ENCODE measurements around the gene TEN1.

The TEN1 gene

DNA sequence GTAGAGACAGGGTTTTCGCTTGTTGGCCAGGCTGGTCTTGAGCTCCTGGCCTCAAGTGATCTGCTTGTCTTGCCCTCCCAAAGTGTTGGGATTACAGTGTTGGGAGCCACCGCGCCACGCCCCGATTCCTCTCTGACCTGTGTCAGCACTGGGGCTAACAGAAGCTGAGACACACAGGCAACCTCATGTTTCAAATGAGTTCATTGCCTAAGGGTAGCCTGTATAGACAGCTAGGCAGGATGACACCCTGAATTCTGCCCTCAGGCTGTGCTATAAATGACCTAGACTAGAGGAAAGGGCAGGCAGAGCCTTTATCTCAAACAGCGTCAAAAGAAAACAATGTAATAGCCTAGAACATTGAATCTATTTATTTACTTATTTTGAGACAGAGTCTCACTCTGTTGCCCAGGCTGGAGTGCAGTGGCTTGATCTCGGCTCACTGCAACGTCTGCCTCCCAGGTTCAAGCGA lies 19.3 kb downstream of the TEN1 start:
- no peak overlapping the region for H3K27ac ChIP-seq (ENCODE audit: low read depth, low read length)
- H3K27me3 ChIP-seq (ENCODE audit: insufficient read depth, low read length): no peaks in the 10 kb centered on the region
- peaks cover 17% of the 10 kb centered on the region for H3K36me3 ChIP-seq (ENCODE audit: insufficient read depth, low read length)
- no peaks in the 10 kb centered on the region for H3K4me1 ChIP-seq (ENCODE audit: insufficient read depth, low read length)
- H3K9ac ChIP-seq (ENCODE audit: low read depth, low read length): no peak overlapping the region
- 96% methylated on average over 9 of the region's 9 CpGs for WGBS
- no peak overlapping the region for H3K4me3 ChIP-seq (ENCODE audit: low read length)
- no peaks in the 10 kb centered on the region for H3K9me3 ChIP-seq (ENCODE audit: insufficient read depth, low read depth, low read length)

DNA sequence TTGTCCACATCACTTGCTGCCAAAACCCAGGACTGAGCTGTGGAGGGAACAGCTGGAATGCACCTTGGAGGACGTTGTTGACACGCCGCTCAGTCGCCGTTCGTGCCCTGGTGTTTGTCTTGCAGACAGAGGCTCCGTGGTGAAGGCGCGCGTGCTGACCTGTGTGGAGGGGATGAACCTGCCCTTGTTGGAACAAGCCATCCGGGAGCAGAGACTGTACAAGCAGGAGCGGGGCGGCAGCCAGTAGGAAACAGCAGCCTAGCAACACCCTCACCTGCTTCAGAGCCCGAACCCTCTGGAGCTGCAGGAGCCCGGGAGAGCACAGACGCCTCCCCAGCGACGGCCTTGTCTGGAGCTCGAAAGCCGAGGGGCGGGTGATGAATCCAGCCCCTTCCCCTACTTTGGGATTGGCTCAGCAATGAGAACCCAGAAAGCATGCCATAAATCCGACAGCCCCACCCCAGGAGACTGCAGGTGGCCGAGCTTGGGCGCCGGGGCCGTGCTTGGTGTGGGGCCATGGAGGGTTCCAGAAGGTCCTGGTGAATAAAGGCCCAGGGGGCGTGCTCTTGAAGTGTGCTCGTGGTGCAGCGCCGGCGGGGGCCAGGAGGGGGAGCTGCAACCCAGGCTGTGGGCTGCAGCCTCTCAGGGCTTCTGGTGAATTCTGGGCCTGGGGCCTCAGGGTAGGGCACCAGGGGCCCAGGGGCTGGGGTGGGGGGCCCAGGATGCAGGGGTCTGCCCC lies 21.1 kb downstream of the TEN1 start:
- H3K4me3 ChIP-seq (ENCODE audit: low read length): no peak overlapping the region
- 75% methylated on average over 31 of the region's 31 CpGs for WGBS
- peaks cover 16% of the 10 kb centered on the region for H3K36me3 ChIP-seq (ENCODE audit: insufficient read depth, low read length)
- H3K9ac ChIP-seq (ENCODE audit: low read depth, low read length): no peak overlapping the region
- H3K27ac ChIP-seq (ENCODE audit: low read depth, low read length): no peak overlapping the region; the same call in 1 of the 2 replicates
- H3K27me3 ChIP-seq (ENCODE audit: insufficient read depth, low read length): no peaks in the 10 kb centered on the region
- no peaks in the 10 kb centered on the region for H3K4me1 ChIP-seq (ENCODE audit: insufficient read depth, low read length)
- no peaks in the 10 kb centered on the region for H3K9me3 ChIP-seq (ENCODE audit: insufficient read depth, low read depth, low read length)

GRCh38 chr17:76000755-76001521 lies 21.9 kb downstream of the TEN1 start, which contains the start of gene CDK3:
CDK3 (plus strand) TSS chr17:76000855; CDS start chr17:76001426, 571 bp downstream.
- Histone ChIP-seq H3K9me3 (ENCODE audit: insufficient read depth, low read depth, low read length) (no peaks in the 10 kb centered on the region), H3K9ac (ENCODE audit: low read depth, low read length) (no peak within 1 kb of the TSS), H3K27me3 (ENCODE audit: insufficient read depth, low read length) (no peaks in the 10 kb centered on the region), H3K36me3 (ENCODE audit: insufficient read depth, low read length) (peaks cover 14% of the 10 kb centered on the region), H3K4me1 (ENCODE audit: insufficient read depth, low read length) (no peaks in the 10 kb centered on the region), H3K27ac (ENCODE audit: low read depth, low read length) (no peak within 1 kb of the TSS; the same call in 1 of the 2 replicates), H3K4me3 (ENCODE audit: low read length) (no peak within 1 kb of the TSS)
- 90% methylated on average over 21 of the region's 21 CpGs for WGBS

DNA sequence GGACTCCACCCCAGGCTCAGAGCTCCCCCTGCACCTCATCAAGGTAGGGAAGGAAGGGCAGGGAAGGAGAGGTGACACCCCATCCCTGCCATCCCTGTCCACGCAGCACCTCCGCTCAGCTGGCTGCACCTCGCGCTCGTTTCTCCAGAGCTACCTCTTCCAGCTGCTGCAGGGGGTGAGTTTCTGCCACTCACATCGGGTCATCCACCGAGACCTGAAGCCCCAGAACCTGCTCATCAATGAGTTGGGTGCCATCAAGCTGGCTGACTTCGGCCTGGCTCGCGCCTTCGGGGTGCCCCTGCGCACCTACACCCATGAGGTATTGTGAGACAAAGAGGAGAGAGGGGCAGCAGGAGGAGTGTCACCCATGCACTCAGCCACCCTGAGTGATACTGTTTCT lies 23.1 kb downstream of the TEN1 start:
- H3K4me1 ChIP-seq (ENCODE audit: insufficient read depth, low read length): no peaks in the 10 kb centered on the region
- H3K36me3 ChIP-seq (ENCODE audit: insufficient read depth, low read length): peaks cover 14% of the 10 kb centered on the region
- no peaks in the 10 kb centered on the region for H3K27me3 ChIP-seq (ENCODE audit: insufficient read depth, low read length)
- no peak overlapping the region for H3K4me3 ChIP-seq (ENCODE audit: low read length)
- H3K9me3 ChIP-seq (ENCODE audit: insufficient read depth, low read depth, low read length): no peaks in the 10 kb centered on the region
- no peak overlapping the region for H3K9ac ChIP-seq (ENCODE audit: low read depth, low read length)
- no peak overlapping the region for H3K27ac ChIP-seq (ENCODE audit: low read depth, low read length)
- 96% methylated on average over 12 of the region's 12 CpGs for WGBS

DNA sequence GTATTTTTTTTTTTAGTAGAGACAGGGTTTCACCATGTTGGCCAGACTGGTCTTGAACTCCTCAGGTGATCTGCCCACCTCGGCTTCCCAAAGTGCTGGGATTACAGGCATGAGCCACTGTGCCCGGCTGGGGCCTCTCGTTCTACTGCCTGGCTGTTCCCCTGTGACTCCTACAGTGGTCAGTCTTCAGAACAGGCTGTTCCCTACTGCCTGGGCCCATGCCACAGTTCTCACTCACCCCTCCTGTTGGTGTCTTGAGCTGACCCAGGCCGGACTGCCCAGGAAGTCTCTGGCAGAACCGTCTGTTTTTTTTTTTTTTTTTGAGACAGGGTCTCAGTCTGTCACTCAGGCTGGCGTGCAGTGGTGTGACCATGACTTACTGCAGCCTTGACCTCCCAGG lies 24.9 kb downstream of the TEN1 start:
- Histone ChIP-seq H3K27me3 (ENCODE audit: insufficient read depth, low read length) (no peaks in the 10 kb centered on the region), H3K9ac (ENCODE audit: low read depth, low read length) (no peak overlapping the region), H3K4me1 (ENCODE audit: insufficient read depth, low read length) (no peaks in the 10 kb centered on the region), H3K9me3 (ENCODE audit: insufficient read depth, low read depth, low read length) (no peaks in the 10 kb centered on the region), H3K4me3 (ENCODE audit: low read length) (no peak overlapping the region), H3K27ac (ENCODE audit: low read depth, low read length) (no peak overlapping the region), H3K36me3 (ENCODE audit: insufficient read depth, low read length) (peaks cover 14% of the 10 kb centered on the region)
- 96% methylated on average over 6 of the region's 6 CpGs for WGBS

- Histone ChIP-seq H3K4me3 (ENCODE audit: low read length) (no peak overlapping the region), H3K9me3 (ENCODE audit: insufficient read depth, low read depth, low read length) (no peaks in the 10 kb centered on the region), H3K27ac (ENCODE audit: low read depth, low read length) (no peak overlapping the region), H3K4me1 (ENCODE audit: insufficient read depth, low read length) (no peaks in the 10 kb centered on the region), H3K36me3 (ENCODE audit: insufficient read depth, low read length) (peaks cover 14% of the 10 kb centered on the region), H3K9ac (ENCODE audit: low read depth, low read length) (no peak overlapping the region), H3K27me3 (ENCODE audit: insufficient read depth, low read length) (no peaks in the 10 kb centered on the region)
- 82% methylated on average over 8 of the region's 8 CpGs for WGBS
Observed at GRCh38 chr17:76004750-76005262, 25.8 kb downstream of the TEN1 start.

GRCh38 chr17:76005263-76006149 lies 26.5 kb downstream of the TEN1 start:
- Histone ChIP-seq H3K9me3 (ENCODE audit: insufficient read depth, low read depth, low read length) (no peaks in the 10 kb centered on the region), H3K27me3 (ENCODE audit: insufficient read depth, low read length) (no peaks in the 10 kb centered on the region), H3K9ac (ENCODE audit: low read depth, low read length) (no peak overlapping the region), H3K4me1 (ENCODE audit: insufficient read depth, low read length) (no peaks in the 10 kb centered on the region), H3K36me3 (ENCODE audit: insufficient read depth, low read length) (peaks cover 14% of the 10 kb centered on the region), H3K27ac (ENCODE audit: low read depth, low read length) (no peak overlapping the region), H3K4me3 (ENCODE audit: low read length) (no peak overlapping the region)
- 80% methylated on average over 16 of the region's 16 CpGs for WGBS

GRCh38 chr17:76007131-76007849 lies 28.2 kb downstream of the TEN1 start:
- 92% methylated on average over 39 of the region's 39 CpGs for WGBS
- Histone ChIP-seq H3K4me3 (ENCODE audit: low read length) (no peak overlapping the region), H3K27me3 (ENCODE audit: insufficient read depth, low read length) (no peaks in the 10 kb centered on the region), H3K9me3 (ENCODE audit: insufficient read depth, low read depth, low read length) (no peaks in the 10 kb centered on the region), H3K27ac (ENCODE audit: low read depth, low read length) (no peak overlapping the region), H3K4me1 (ENCODE audit: insufficient read depth, low read length) (no peaks in the 10 kb centered on the region), H3K9ac (ENCODE audit: low read depth, low read length) (no peak overlapping the region), H3K36me3 (ENCODE audit: insufficient read depth, low read length) (peaks cover 11% of the 10 kb centered on the region)

- H3K9ac ChIP-seq (ENCODE audit: low read depth, low read length): no peak overlapping the region
- H3K9me3 ChIP-seq (ENCODE audit: insufficient read depth, low read depth, low read length): no peaks in the 10 kb centered on the region
- 93% methylated on average over 16 of the region's 16 CpGs for WGBS
- no peaks in the 10 kb centered on the region for H3K4me1 ChIP-seq (ENCODE audit: insufficient read depth, low read length)
- peaks cover 7% of the 10 kb centered on the region; the same call in 1 of the 2 replicates for H3K36me3 ChIP-seq (ENCODE audit: insufficient read depth, low read length)
- H3K27ac ChIP-seq (ENCODE audit: low read depth, low read length): no peak overlapping the region
- H3K4me3 ChIP-seq (ENCODE audit: low read length): no peak overlapping the region
- no peaks in the 10 kb centered on the region for H3K27me3 ChIP-seq (ENCODE audit: insufficient read depth, low read length)
Observed at GRCh38 chr17:76007850-76008165, 28.8 kb downstream of the TEN1 start.

GRCh38 chr17:76008208-76008607 lies 29.2 kb downstream of the TEN1 start:
- H3K27me3 ChIP-seq (ENCODE audit: insufficient read depth, low read length): no peaks in the 10 kb centered on the region
- H3K4me1 ChIP-seq (ENCODE audit: insufficient read depth, low read length): no peaks in the 10 kb centered on the region

More at GRCh38 chr17:76008208-76008607, 29.2 kb downstream of the TEN1 start:
- no peak overlapping the region for H3K4me3 ChIP-seq (ENCODE audit: low read length)
- H3K9me3 ChIP-seq (ENCODE audit: insufficient read depth, low read depth, low read length): no peaks in the 10 kb centered on the region
- H3K36me3 ChIP-seq (ENCODE audit: insufficient read depth, low read length): peaks cover 3% of the 10 kb centered on the region; the same call in 1 of the 2 replicates
- WGBS: 95% methylated on average over 36 of the region's 36 CpGs
- H3K9ac ChIP-seq (ENCODE audit: low read depth, low read length): no peak overlapping the region
- H3K27ac ChIP-seq (ENCODE audit: low read depth, low read length): no peak overlapping the region
